Neural progenitor cell (in vitro differentiated cells): ENCODE measurements around the gene VPS26B. TPM values are rescaled to one million over a fixed set of nuclear protein-coding genes. Genes with fewer than 3 reads are reported as not detected.

ENCODE experiments used
- DNase-seq: peaks from one replicate; pipeline ENCODE4 v3.0.0-alpha.2; 2016; ENCODE audit warnings: low spot score
- H2AFZ ChIP-seq: fragments of 200-600 bp; sonication (generic); replicated peaks from 2 replicates; pipeline ENCODE4 v1.6.1; 2016; ENCODE audit warnings: antibody characterized with exemption
- H3F3A ChIP-seq: fragments of 200-600 bp; sonication (generic); 2 replicates; pipeline ENCODE4 v1.6.1; 2016; ENCODE audit warnings: antibody characterized with exemption, low read depth
- H3K27ac ChIP-seq: fragments of 200-600 bp; sonication (generic); 2 replicates; pipeline ENCODE4 v1.5.1; 2016; ENCODE audit warnings: mild to moderate bottlenecking
- H3K27me3 ChIP-seq: fragments of 200-600 bp; sonication (generic); 2 replicates; pipeline ENCODE4 v1.6.1; 2016; ENCODE audit warnings: mild to moderate bottlenecking, moderate library complexity
- H3K36me3 ChIP-seq: fragments of 200-600 bp; sonication (generic); 2 replicates; pipeline ENCODE4 v1.5.1; 2016
- H3K4me1 ChIP-seq: fragments of 200-600 bp; sonication (generic); 2 replicates; pipeline ENCODE4 v1.6.1; 2016; ENCODE audit warnings: mixed run types
- H3K4me2 ChIP-seq: fragments of 200-600 bp; sonication (generic); 2 replicates; pipeline ENCODE4 v1.6.1; 2016
- H3K4me3 ChIP-seq: fragments of 200-600 bp; sonication (generic); 2 replicates; pipeline ENCODE4 v1.5.1; 2016
- H3K79me2 ChIP-seq: fragments of 200-600 bp; sonication (generic); 2 replicates; pipeline ENCODE4 v1.6.1; 2016; ENCODE audit warnings: low read depth
- H3K9ac ChIP-seq: fragments of 200-600 bp; sonication (generic); 2 replicates; pipeline ENCODE4 v1.6.1; 2016
- H3K9me3 ChIP-seq: fragments of 200-600 bp; sonication (generic); 2 replicates; pipeline ENCODE4 v1.5.1; 2016; ENCODE audit warnings: low read depth
- H4K20me1 ChIP-seq: fragments of 200-600 bp; sonication (generic); 2 replicates; pipeline ENCODE4 v1.6.1; 2016; ENCODE audit warnings: low read depth
- H3K27ac Mint-ChIP-seq: 3 replicates; pipeline ENCODE4 v1.8.0; 2021; ENCODE audit warnings: mixed read lengths
- H3K27me3 Mint-ChIP-seq: 2 replicates; pipeline ENCODE4 v1.8.0; 2022; ENCODE audit warnings: low read depth, mild to moderate bottlenecking, inconsistent platforms, moderate library complexity, mixed read lengths; ENCODE audit not compliant: insufficient read depth
- H3K36me3 Mint-ChIP-seq: 3 replicates; pipeline ENCODE4 v1.8.0; 2021; ENCODE audit warnings: mixed read lengths
- H3K4me1 Mint-ChIP-seq: 3 replicates; pipeline ENCODE4 v1.8.0; 2021; ENCODE audit warnings: mixed read lengths
- H3K4me3 Mint-ChIP-seq: 3 replicates; pipeline ENCODE4 v1.8.0; 2021; ENCODE audit warnings: mild to moderate bottlenecking, moderate library complexity, mixed read lengths
- H3K9me3 Mint-ChIP-seq: 3 replicates; pipeline ENCODE4 v1.8.0; 2020; ENCODE audit warnings: mixed read lengths
- EZH2 ChIP-seq: fragments of 200-600 bp; sonication (generic); IDR thresholded peaks from 2 replicates; pipeline ENCODE4 v1.6.1; 2017; ENCODE audit warnings: antibody characterized with exemption, mild to moderate bottlenecking, moderate library complexity
- EZH2phosphoT487 ChIP-seq: fragments of 200-600 bp; sonication (generic); IDR thresholded peaks from 2 replicates; pipeline ENCODE4 v1.6.1; 2017; ENCODE audit warnings: antibody characterized with exemption
- total RNA-seq: library from RNA; depleted of rRNA; stranded (reverse); fragments of >200 nt; gene quantifications from 2 replicates; pipeline ENCODE4 v1.2.3, GENCODE V29; 2015; ENCODE audit warnings: low replicate concordance
- TF ChIP-seq, protein P1 (sequence below): fragments of 200-600 bp; sonication (generic); IDR thresholded peaks from 2 replicates; pipeline ENCODE4 v1.5.1; 2017; ENCODE audit warnings: antibody characterized with exemption, mild to moderate bottlenecking

VPS26B gene
- total RNA-seq, 1 donor from 2014 or later, result 17.6 TPM

DNA sequence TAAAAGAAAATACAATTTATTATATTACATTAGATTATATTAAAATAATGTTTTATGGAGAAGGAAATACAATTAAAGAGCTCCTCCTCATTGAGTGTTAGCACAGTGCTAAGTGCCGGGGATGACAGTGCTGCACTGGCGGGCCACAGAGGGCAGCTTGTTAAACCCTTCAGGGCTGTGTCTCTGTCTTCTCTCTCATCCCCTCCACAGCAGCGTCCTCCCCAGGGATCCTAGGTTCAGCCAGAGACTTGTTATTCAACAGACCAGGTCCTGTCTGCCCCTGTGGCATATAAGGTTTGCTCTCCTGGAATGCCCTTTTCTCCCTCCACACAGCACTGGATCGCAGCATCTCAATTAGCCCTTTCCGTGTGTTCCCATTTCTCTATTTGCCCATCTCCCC, 14.5 kb downstream of the VPS26B start:
- no peak for DNase-seq
- Mint-ChIP-seq H3K27me3 (no peaks in the 10 kb centered on the region), H3K4me3 (no peak overlapping the region), H3K36me3 (peaks cover 18% of the 10 kb centered on the region), H3K9me3 (no peaks in the 10 kb centered on the region), H3K27ac (no peak overlapping the region), H3K4me1 (no peaks in the 10 kb centered on the region)
- no peaks in the 10 kb centered on the region for H4K20me1 ChIP-seq
- no peaks in the 10 kb centered on the region for H3K9me3 ChIP-seq
- H3K4me2 ChIP-seq, result no peak overlapping the region
- no peak overlapping the region for H3K27ac ChIP-seq
- H3K4me3 ChIP-seq, result no peak overlapping the region
- H2AFZ ChIP-seq, result no peak overlapping the region
- no peak overlapping the region for H3K9ac ChIP-seq
- no peaks in the 10 kb centered on the region for H3K36me3 ChIP-seq
- no peaks in the 10 kb centered on the region for H3F3A ChIP-seq
- H3K4me1 ChIP-seq, result no peaks in the 10 kb centered on the region
- H3K79me2 ChIP-seq, result no peaks in the 10 kb centered on the region
- TF ChIP-seq, protein P1, sequence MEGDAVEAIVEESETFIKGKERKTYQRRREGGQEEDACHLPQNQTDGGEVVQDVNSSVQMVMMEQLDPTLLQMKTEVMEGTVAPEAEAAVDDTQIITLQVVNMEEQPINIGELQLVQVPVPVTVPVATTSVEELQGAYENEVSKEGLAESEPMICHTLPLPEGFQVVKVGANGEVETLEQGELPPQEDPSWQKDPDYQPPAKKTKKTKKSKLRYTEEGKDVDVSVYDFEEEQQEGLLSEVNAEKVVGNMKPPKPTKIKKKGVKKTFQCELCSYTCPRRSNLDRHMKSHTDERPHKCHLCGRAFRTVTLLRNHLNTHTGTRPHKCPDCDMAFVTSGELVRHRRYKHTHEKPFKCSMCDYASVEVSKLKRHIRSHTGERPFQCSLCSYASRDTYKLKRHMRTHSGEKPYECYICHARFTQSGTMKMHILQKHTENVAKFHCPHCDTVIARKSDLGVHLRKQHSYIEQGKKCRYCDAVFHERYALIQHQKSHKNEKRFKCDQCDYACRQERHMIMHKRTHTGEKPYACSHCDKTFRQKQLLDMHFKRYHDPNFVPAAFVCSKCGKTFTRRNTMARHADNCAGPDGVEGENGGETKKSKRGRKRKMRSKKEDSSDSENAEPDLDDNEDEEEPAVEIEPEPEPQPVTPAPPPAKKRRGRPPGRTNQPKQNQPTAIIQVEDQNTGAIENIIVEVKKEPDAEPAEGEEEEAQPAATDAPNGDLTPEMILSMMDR, result no peak
- TF ChIP-seq EZH2phosphoT487 (no peak), EZH2 (no peak)
- H3K27me3 ChIP-seq, result no peaks in the 10 kb centered on the region

DNA sequence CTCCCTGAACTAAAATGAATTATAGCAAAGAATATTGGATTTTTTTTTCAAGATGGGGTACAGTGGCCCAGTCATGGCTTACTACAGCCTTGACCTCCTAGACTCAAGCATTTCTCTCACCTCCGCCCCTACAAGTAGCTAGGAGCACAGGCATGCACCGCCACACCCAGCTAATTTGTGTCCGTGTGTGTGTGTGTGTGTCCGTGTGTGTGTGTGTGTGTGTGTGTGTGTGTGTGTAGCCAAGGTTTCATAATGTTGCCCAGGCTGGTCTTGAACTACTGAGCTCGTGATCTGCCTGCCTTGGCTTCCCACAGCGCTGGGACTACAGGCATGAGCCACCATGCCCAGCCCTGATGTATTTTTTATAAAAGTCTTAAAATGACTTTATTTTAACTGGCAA, 16.1 kb downstream of the VPS26B start:
- H3K4me3 ChIP-seq, result no peak overlapping the region
- H3K27me3 Mint-ChIP-seq, result no peaks in the 10 kb centered on the region
- H3K4me1 Mint-ChIP-seq, result no peaks in the 10 kb centered on the region
- H3K9ac ChIP-seq, result no peak overlapping the region
- peaks cover 20% of the 10 kb centered on the region for H3K36me3 Mint-ChIP-seq
- no peak overlapping the region for H2AFZ ChIP-seq
- H3K36me3 ChIP-seq, result no peaks in the 10 kb centered on the region
- DNase-seq, result no peak
- no peaks in the 10 kb centered on the region for H3K79me2 ChIP-seq
- no peak overlapping the region for H3K4me3 Mint-ChIP-seq
- no peak overlapping the region for H3K27ac Mint-ChIP-seq
- no peaks in the 10 kb centered on the region for H3K9me3 Mint-ChIP-seq
- H3F3A ChIP-seq, result no peaks in the 10 kb centered on the region
- H3K9me3 ChIP-seq, result no peaks in the 10 kb centered on the region
- H3K27ac ChIP-seq, result no peak overlapping the region
- H3K4me1 ChIP-seq, result no peaks in the 10 kb centered on the region
- TF ChIP-seq, protein P1, result no peak
- TF ChIP-seq EZH2, result no peak
- no peaks in the 10 kb centered on the region for H3K27me3 ChIP-seq
- H4K20me1 ChIP-seq, result no peaks in the 10 kb centered on the region
- H3K4me2 ChIP-seq, result no peak overlapping the region

DNA sequence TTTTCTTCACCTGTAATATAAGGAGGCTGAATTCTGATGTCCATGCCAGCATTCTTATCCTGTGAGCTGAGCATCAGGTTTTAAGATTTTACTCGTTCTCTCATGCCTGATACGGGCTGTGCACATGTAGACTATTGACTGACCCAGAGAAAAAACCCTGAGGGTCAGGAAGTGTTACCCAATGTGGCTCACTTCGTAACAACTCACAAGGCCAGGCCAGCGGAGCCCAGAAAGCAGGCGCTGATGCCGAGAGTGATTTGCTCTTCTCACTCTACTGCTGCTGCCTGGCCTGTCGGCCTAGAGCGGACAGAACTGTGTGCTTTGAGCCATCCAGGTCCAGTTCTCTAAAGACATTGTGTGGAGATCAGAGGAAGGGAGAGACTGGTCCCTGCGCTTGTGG, 17.9 kb downstream of the VPS26B start:
- Mint-ChIP-seq H3K4me1 (no peaks in the 10 kb centered on the region), H3K36me3 (peaks cover 27% of the 10 kb centered on the region), H3K27me3 (no peaks in the 10 kb centered on the region), H3K9me3 (no peaks in the 10 kb centered on the region), H3K4me3 (no peak overlapping the region), H3K27ac (no peak overlapping the region)
- no peak for DNase-seq
- Histone ChIP-seq H3F3A (no peaks in the 10 kb centered on the region), H3K4me3 (no peak overlapping the region), H2AFZ (no peak overlapping the region), H3K27ac (no peak overlapping the region), H3K9ac (no peak overlapping the region), H4K20me1 (no peaks in the 10 kb centered on the region), H3K4me1 (no peaks in the 10 kb centered on the region), H3K4me2 (no peak overlapping the region), H3K36me3 (no peaks in the 10 kb centered on the region), H3K27me3 (no peaks in the 10 kb centered on the region), H3K9me3 (no peaks in the 10 kb centered on the region), H3K79me2 (no peaks in the 10 kb centered on the region)
- TF ChIP-seq EZH2phosphoT487 (no peak), EZH2 (no peak)
- TF ChIP-seq, protein P1, result no peak

DNA sequence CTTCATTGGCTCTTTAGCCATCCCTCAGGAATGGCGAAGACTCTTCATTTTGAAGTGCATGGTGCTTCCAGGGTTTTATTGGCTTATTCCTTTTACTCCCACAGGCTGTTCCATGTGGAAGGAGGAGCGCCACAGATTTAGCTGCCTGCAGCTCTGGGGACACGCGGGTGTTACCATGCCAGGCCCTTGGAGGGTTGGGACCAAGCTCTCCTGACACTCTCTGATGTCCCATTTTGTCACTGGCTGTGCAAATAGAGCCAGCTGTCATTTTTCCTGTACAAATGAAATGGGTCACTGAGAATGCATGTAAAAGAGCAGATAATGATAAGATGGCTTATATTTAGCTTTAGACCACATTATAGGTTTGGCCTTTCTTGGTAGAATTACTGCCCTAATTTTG, 19.4 kb downstream of the VPS26B start:
- Histone ChIP-seq H3K36me3 (no peaks in the 10 kb centered on the region), H3K9ac (no peak overlapping the region), H3K4me2 (no peak overlapping the region), H2AFZ (no peak overlapping the region), H3K9me3 (no peaks in the 10 kb centered on the region), H3K4me1 (no peaks in the 10 kb centered on the region), H3K4me3 (no peak overlapping the region), H3K27ac (no peak overlapping the region), H3F3A (no peaks in the 10 kb centered on the region), H4K20me1 (no peaks in the 10 kb centered on the region), H3K27me3 (no peaks in the 10 kb centered on the region), H3K79me2 (no peaks in the 10 kb centered on the region)
- no peak overlapping the region for H3K4me3 Mint-ChIP-seq
- TF ChIP-seq, protein P1, result no peak
- no peak for TF ChIP-seq EZH2
- no peak for TF ChIP-seq EZH2phosphoT487
- peaks cover 25% of the 10 kb centered on the region for H3K36me3 Mint-ChIP-seq
- H3K4me1 Mint-ChIP-seq, result no peaks in the 10 kb centered on the region
- no peak for DNase-seq
- H3K9me3 Mint-ChIP-seq, result no peaks in the 10 kb centered on the region
- H3K27ac Mint-ChIP-seq, result no peak overlapping the region
- no peaks in the 10 kb centered on the region for H3K27me3 Mint-ChIP-seq
